Placental pericyte (primary cell): ENCODE measurements around the gene TSPYL6. TPM values are rescaled to one million over a fixed set of nuclear protein-coding genes. Genes with fewer than 3 reads are reported as not detected.

Experiments used
- total RNA-seq: library from RNA; depleted of rRNA; stranded (reverse); fragments of >200 nt; gene quantifications from 2 replicates; pipeline ENCODE4 v1.2.3, GENCODE V29; 2012

The TSPYL6 gene
- not detected in 2 replicates for total RNA-seq

DNA sequence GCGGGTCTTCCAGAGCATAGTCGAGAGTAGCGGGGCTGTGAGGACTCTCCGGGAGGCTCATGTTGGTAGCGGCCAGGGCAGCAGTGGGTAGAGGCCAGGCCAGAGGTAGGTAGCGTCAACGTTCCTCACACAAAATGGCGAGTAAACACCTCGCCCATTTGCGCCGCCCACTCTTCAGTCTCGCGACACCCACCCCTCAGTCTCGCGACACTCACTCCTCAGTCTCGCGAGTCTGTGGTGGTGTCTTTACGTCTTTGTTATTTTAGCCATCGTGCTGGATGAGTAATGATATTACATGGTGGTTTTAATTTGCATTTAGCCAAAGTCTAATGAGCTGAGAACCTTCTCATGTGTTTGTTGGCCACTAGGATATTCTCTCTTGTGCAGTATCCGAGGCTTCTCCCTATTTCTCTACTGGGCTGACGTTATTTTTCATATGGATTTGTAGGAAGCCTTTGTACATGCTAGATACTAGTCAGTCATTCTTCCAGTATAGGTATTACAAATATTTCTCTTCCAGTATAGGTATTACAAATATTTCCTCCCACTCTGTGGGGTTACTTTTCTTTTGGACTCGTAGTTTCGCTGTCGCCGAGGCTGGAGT lies at the start of gene TSPYL6:
Gene TSPYL6 (minus strand): TSS at position 139 of the 604 bp plus-strand sequence. CDS start 78 bp downstream, at position 61.

Other genes starting within 250 kb of the TSPYL6 start
- 5.3 and 5.9 TPM in 2 replicates for gene ACYP2, start 140.6 kb downstream of the TSPYL6 start, total RNA-seq
- gene SPTBN1, start 200.1 kb upstream of the TSPYL6 start, total RNA-seq, result 407 and 466 TPM in 2 replicates